ENCODE data around the gene CXCL12.

Gene CXCL12

DNA sequence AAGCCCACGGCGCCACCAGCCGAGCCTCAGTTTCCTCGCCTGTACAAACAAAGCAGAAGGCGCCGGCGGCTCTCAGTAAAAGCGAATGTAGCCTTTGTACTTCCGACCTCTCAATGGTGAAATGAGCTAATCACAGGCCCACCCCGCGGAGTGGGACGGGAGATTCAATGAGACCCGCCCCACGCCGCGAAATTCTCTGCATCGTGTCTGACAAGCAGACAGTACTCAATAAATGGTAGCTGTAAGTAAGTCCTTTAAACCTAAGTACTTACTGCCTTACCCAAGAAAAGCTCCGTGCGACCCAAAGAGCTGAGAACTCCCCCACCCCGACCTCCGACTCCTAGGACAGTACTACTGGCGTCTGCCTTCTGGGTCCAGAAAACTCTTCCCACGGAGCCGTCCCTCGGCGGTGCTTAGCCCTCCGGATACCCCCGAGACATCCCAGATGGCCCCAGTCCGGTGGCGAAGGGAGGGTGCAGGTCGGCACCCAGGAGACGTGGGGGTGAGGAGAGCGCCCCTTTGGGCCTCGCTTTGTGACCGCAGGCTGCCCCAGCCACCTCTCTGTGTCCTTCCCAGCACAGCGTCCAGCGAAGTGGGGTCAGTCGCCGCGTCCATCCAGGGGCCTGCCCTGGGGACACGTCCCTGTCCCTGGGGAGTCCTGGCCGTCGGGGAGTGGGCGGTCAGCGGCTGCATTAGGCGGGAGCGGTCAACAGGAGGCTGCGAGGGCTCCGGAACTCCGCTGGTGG, 972 bp upstream of the CXCL12 start:
- no peak for DNase-seq (ENCODE audit: low read depth in 2 of 2)

DNA sequence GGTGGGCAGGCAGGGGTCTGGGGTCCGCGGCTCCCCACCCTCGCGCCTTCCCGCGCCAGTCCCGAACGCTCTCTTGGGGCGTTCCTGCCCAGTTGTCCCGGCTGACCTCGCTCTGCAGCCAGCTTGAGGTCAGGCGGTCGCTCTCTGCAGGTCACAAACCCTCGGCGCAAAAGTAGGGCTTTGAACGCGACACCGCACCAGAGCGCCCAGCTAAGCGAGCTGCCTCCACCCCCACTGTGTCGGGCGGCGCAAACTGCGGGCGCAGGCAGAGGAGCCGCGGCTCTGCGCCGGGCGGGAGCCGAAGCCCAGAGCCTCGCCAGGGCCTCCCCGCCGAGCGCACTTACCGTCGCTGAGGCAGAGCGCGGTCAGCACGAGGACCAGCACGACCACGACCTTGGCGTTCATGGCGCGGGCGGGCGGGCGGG, 284 bp downstream of the CXCL12 start:
- no peak for DNase-seq (ENCODE audit: low read depth in 2 of 2)

DNA sequence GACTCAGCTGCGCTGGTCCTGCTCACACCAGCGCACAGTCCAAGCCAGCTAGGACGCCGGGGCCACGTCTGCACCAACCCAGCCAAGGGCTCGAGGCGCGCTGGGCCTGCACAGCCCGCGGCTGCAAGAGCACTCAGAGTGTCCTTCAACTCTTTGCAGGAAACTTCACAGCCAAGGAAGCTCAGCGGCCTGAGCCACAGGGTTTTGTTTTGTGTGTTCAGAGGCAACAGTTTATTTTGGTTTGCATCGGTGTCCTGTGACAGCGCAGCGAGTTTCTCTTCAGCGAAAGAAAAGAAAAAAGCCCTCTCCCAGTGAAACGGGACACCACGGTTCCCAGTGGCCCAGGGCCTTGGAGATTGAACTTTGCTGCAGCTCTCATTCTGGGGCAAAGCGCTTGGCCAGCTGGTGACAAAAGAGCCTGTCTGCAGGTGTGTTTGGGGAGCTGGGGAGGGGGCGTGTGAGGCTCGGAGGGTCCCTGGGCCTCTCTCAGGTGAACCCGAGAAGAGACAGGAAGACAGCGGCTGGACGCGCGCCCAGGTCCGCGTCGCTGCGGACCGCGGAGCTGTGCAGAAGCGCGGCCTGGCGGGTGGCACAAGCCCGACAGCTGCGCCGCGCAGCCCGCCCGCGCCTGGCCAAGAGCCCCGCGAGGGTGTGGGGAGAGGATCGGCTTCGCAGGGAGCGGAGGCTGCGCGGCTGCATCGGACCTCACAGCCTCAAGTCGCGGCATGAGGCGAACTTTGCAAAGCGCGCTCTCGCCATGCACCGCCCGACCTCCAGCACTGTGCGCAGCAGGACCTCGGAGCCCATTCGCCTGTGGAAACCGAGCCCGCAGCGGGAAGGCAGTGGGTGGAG, 922 bp downstream of the CXCL12 start:
- DNase-seq (ENCODE audit: low read depth in 2 of 2), result no peak

DNA sequence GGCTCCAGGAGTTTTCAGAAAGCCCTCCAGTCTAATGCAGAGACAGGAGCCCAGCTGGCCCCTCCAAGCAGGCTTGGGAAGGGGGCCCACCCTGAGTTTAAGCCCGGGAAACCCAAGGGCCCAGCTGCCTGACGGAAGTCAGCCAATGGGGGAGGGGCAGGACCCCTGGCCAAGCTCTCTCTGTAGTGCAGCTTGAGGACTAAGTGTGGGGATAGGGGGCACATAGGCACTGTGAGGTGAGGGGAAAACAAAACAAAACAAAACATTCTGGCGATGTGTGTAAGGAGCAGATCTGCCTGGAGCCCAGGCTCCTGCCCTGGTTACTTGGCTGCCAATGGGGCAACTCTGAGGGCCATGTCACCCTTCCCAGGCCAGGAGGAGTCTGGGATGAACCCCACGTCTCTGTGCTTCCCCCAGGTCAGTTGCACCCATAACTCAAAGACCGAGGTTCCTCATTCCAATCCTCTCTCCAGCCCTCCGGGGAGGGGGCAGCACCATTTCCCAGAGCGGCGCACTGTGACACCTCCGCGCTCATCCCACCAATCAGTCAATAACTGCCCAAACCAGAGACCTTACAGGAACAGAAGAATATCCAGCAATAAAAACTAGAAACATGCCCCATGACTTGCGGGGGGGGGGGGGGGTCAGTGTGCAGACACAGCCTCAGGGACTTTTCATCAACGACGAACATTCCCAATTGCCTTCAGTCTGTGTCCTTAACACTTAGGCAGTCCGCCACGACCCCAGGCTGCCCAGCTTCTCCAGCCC, 1.7 kb downstream of the CXCL12 start:
- no peak for DNase-seq (ENCODE audit: low read depth in 2 of 2)

DNA sequence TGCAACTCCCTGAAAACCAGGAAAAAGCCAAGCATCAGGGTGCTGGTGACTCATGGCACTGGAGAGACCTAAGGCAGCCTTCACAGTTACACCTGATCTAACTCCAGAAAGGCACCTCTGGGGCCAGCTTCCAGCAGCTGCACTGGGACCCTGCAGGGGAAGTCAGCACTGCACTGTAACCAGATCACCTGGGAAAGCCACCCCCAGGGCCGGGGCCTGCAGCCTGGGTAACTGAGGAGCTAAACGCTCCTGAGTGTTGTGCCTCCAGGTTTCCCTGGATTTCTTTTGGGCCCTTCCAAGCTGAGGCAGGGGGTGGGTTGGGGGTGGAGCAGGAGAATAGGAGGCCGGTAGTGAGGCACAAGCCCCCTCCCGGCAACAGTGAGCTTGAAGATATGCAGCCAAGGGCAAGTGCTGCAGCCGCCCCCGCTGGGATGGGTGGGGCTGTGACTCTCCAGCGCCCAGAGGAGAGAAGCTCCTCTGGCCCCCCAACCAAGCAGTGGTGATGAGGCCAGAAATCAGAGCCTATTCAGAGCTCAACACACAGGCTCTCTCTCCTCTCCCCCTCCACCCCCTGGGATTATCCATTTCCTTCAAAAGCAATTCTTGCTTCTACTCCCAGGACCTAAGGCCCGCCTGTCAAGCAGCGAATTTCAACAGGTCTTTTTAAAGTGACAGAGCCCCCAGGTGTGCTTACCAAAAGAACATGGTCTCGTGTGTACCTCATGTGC, 2.6 kb downstream of the CXCL12 start:
- no peak for DNase-seq (ENCODE audit: low read depth in 2 of 2)

DNA sequence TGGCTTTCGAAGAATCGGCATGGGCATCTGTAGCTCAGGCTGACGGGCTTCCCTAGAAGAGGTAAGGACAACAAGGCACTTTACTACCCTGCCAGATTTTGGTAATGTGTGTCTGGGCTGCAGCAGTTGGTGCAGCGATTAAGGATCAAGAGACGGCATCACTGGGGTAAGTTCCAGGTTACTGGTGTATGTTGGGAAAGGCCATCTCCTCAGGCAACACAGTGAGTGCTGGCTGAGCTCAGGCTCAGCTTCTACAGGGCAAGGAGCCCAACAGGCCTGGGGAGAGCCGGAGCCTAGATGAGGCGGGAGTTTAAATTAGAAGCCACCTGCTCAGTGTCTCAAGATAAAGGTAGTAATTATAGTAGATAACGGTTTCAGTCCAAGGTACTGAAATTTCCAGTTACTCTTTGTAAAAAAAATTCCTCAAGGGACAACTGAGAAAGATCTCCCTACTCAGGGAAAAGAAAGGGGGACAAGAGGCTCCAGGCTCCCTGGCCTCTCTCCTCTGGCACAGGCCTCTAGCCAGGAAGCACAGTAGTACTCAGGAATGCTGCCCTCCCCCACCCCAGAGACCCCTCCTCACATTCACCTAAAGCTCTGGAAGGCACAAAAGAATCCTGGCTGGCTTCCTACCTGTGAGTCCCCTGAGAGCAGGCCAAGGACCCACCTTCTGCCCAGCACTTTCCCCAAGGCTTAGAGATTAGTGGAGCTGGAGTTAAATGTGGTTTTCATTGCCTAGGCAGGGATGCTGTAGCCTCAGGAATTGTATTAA, 3.9 kb downstream of the CXCL12 start:
- DNase-seq (ENCODE audit: low read depth in 2 of 2), result no peak

DNA sequence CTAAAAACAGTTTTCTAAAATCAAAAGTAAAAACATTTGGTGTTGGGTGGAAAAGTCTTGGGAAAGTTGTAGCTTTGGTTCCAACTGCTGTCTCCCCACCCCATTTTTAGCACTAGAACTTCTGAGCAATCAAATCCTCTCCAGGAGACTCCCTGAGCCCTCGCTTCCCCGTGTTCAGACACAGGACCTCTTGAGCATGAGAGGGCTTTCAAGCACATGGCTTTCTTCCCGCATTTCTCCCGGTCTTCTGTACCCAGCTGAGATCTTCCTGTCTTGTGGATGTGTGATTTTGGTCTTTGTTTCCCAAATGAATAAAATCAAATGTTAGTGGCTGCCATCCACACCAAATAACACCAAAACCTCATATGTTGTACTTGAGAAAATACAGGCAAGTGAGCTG, 5.0 kb downstream of the CXCL12 start:
- no peak for DNase-seq (ENCODE audit: low read depth in 2 of 2)

DNA sequence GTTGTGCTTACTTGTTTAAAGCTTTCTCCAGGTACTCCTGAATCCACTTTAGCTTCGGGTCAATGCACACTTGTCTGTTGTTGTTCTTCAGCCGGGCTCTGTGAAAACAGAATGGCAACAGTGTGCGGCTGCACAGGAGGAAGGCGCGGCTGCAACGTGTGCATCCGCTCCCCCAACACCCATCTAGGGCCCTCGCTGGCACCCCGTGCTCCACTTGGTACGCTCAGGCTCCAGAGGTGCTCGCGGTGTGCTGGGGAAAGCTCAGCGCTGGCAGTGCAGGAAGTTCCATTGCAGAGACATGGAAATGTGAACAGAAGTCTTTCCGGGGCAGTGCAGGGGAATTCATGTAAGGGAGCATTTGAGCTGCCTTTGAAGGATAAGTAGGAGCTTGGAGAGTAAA, 6.3 kb downstream of the CXCL12 start:
- no peak for DNase-seq (ENCODE audit: low read depth in 2 of 2)

DNA sequence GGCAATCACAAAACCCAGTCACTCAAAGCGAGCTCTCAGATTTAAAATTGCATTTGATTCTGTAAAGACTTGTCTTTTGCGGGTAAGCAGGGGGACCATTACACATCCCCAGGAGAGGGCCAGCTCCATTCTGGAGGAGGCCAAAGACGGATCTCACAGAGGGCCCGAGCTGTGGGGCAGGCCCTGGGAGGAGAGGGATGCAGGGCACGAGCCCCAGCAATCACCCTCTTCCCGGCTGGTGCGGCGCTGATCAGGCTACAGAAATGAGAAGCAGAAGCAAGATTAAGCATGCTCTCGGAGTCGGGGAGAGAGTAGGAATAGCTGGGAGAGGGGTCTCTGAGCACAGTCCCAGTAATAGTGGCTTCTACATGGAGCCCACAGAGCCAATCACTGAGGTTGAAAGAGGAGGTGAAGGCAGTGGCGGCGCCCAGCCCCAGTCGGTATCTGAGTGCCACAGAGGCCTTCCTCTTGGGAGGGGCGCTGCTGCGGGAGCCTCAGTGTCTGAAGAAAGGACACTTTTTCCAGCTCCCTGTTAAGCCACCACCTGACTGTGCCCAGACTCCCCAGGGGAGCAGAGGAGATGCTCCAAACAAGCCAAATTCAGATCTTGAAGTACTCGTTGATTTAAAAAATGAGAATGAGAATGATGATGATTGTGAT, 7.1 kb downstream of the CXCL12 start:
- DNase-seq (ENCODE audit: low read depth in 2 of 2), result no peak

DNA sequence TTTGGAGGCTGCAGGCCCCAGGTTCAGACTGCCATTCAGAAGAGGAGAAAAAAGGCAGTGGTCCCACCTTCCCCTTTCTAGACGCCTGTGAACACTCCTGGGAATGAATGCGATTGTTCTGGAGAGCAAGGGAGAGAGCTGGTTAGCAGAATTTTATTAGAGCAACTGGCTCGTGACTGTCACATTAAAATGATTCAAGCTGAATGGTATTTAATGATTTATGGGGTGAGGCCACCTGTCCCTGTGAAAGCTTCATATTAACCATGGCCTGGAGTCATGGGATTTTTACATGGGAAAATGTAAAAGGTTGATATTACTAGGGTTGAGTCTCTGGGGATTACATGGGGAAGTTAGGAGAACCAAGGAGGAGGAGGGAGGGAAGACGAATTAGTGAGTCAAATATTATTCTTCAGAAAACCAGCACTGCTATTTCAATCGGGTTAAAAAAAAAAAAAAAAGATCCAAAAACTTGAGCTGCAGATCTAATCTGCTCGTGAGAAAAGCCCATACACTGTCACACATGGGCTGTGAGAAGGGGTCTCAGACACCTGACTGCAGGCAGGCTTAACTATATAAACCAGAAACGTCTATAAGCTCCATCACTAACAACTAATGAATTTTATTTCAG, 8.3 kb downstream of the CXCL12 start:
- DNase-seq (ENCODE audit: low read depth in 2 of 2), result no peak

DNA sequence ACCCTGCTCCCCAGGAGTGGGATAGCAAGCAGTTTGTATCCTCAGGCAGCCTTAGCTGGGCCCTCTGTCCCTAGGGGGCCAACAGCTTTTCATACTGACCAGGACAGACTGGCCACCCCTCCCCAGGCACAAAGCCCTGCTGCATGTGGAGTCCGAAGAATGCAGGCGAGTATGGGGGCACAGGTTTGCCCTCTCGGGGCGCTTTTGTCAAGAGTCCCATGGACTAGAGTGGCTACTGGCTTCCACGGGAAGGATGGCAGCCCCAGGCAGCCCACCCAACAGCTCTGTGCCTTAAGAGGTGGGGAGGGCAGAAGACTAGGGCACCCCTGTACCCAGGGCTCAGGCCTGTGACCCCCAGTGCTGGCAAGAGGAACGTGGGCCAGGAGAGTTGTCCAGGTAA, 10.7 kb downstream of the CXCL12 start:
- no peak for DNase-seq (ENCODE audit: low read depth in 2 of 2)

DNA sequence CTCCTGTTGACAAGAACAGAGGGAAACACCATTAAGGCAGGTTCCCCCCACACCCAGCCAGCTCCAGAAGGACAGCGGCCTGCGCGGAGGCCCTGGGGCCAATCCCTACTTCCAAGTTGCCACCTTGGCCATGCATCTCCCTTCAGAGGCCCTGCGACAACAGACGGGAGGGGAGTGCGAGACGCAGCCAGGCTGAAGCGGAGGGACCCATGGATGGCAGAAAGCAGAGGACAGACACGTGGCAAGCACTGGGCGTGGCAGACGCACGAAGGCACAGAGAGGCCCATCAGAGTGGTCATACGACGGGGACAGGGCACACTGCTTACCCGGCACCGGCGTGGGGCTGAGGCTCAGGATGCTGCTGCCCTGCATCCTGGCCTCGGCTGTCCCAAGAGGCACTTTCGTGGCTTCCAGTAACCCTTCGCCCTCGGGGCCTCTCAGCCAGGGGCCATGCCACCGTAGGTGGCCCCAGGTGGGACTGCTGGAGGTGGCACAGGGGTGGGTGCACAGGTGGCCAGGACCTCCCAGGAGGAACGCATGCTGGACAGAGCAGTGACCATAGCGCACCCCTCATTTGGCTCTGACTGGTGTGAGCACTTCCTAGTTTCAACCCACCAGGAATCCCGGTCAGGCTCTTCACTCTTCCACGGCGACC, 11.4 kb downstream of the CXCL12 start:
- no peak for DNase-seq (ENCODE audit: low read depth in 2 of 2)

DNA sequence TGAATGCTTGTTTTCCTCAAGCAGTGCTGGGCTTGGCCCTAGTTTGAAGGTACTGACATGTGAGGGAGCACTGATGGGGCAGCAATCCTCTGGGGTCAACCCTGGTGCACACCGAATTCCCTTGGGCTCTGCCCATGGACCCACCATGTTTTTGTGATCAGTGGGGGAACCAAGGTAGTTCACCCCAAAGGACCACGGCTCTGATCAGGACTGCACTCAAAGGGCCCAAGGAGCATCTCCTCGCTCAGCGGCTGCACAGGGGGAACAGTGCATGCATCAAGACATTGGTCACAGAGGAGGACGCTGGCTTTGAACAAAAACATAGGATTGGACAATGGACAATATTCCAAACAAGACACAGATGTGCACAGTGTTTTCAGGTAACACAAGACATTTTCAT, 12.7 kb downstream of the CXCL12 start:
- no peak for DNase-seq (ENCODE audit: low read depth in 2 of 2)

DNA sequence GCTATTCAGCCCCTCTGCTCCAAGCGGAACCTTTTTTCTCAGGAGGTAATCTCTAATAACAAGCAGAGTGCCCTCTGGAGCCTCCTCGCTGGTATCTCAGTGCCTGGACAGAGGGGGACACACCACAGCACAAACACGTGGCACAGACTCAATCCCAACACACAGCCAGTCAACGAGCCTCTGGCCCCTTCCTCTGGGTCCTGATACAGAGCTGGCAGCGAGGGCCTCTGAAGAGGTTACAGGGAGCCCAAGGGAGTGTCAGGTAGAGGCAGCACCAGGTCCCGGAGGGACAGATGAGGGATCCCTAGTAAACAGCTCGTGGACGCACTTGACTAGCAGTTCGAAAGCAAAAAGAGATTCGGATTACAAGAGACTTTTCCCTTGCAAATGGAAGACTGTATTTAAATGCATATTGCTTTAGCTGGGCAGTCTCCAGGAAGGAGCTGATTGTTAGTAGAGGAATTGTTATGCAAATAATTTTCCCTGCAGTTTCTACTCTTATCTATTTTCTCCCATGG, 14.1 kb downstream of the CXCL12 start:
- no peak for DNase-seq (ENCODE audit: low read depth in 2 of 2)

DNA sequence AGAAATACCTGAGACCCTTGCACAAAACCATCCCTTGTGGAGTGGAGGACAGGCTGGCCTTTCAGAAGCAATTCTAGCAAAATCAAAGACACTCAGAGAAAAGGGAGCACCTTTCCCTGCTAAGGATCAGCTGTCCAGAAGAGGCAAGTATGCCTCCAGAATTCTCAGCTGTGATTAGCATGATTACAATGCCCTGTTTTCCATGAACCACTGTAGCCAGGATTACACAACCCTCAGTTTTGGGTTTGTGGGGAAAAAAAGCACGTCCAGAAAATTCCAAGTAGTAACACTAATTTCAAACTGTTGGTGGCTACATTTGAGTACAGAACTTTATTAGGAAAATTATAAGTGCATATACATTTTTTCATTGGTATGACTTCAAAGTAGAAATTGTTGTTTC, 15.0 kb downstream of the CXCL12 start:
- no peak for DNase-seq (ENCODE audit: low read depth in 2 of 2)

DNA sequence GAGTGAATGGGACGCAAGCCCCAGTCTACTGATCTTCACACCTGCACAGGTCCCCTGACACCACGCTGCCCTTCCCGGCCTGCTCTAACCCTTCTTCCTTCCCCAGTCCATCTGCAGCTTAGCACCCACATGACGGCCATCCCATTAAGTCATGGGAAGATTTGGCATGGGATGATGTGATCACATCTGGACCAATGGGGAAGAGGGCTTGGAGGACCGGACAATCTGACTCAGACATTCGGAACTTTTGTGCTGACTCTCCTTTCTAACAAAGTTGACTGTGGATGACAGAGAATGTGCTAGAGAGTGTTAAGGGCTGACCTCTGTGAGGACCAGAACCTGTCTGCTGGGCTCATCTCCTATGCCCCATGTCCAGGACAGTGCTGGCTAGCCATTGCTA, 15.6 kb downstream of the CXCL12 start:
- no peak for DNase-seq (ENCODE audit: low read depth in 2 of 2)

DNA sequence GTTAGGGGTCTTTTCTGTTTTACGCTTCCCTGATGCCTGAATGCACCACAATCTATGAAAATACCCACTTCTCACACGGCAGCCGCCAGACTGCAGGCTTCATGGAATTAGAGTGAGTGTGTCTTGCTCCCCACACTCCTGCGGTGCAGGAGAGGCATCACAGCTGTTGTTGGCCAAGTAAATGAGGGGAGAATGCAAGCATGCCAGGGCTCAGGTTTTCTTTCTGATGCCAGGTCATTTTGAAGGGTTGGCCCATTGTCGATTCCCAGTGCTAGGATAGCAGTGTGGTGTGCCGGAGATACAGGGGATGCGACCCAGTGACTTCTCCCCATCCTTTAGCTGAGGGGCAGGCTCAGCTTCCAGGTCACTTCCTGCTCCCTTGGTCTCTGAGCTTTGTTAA, 16.3 kb downstream of the CXCL12 start:
- DNase-seq (ENCODE audit: low read depth in 2 of 2), result no peak

DNA sequence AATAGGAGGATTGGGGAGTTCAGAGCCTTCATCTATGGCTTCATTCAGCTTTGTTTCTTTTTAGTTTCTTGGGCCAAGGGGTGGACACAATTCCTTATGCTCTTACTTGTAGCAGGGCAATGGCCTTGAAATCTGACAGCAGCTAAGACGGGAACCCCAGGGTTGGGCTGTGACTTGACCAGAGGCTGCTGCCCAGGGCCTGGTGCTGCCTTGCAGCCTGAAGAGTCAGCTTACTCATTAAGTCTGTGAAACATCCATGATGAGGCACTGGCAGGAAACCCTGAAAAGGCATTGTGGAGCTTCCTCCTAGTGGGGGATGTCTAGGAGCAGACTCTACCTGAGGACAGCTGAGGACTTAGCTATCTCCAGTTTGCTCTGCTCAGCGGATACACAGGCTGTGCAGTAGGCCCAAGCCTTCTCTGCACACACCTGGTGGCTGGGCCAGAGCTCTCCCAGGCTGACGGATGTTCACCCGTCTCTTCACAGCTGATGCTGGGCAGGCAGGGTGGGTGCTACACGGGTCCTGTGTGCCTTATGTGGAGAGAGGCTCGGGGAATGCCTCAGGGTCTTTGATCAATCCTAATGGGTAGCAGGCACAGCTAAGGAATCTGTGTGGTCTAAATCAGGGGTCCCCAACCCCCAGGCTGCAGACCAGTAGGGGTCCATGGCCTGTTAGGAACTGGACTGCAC, 17.8 kb downstream of the CXCL12 start:
- no peak for DNase-seq (ENCODE audit: low read depth in 2 of 2)

DNA sequence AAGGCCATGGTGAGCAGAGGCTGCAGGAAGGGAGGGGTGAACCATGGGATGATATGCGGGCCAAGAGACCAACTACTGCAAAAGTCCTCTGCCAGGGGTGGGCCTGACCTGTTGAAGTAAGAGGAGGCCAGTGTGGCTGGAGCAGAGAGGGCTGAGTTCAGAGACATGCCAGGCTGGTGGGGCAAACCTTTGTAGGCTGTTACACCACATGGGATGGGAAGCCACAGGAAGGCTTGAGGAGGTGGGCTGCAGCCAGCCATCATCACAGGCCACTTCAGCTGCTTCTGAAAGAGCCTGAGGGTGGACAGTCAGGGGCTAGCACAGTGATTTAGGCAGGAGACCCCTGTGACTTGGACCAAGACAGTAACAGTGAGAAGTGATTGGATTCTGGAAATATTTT, 20.3 kb downstream of the CXCL12 start:
- no peak for DNase-seq (ENCODE audit: low read depth in 2 of 2)
